ENCODE measurements around the gene PARVB. TPM values are rescaled to one million over a fixed set of nuclear protein-coding genes. Genes with fewer than 3 reads are reported as not detected.
A peak's percentile ranks its signal among the peaks of the same experiment; 100 is the strongest.

PARVB gene
- total and polyA plus RNA-seq, 8 donors: 3.8 to 27.3 (median 10.4) TPM

DNA sequence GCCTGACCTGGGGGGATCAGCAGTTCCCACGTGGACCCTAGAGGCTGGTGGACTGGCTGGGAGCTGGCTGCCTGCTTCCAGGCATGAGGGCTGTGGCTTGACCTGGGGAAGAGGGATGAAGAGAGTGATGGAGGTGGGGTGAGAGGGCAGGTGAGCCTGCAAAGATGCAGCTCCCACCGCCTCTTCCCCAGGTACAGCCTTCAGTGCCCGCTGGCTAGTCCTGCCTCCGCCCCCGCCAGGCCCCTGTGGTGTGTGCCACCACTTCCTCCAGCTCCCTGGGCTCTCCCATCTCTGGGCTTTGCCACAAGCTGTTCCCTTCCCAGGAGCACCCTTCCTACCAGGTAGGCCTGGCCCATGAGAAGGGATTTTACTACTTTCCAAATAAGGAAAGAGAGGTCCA lies 175.8 kb downstream of the PARVB start:
- FAIRE-seq: no peak
- intact Hi-C loops (cut with DNase I): no loop called here
- Histone ChIP-seq H3K4me3 (no peak overlapping the region), H3K27ac (no peak overlapping the region), H3K9me3 (no peaks in the 10 kb centered on the region), H3K36me3 (no peaks in the 10 kb centered on the region), H3K4me1 (no peaks in the 10 kb centered on the region), H3K27me3 (no peaks in the 10 kb centered on the region)
- TF ChIP-seq, protein P1, sequence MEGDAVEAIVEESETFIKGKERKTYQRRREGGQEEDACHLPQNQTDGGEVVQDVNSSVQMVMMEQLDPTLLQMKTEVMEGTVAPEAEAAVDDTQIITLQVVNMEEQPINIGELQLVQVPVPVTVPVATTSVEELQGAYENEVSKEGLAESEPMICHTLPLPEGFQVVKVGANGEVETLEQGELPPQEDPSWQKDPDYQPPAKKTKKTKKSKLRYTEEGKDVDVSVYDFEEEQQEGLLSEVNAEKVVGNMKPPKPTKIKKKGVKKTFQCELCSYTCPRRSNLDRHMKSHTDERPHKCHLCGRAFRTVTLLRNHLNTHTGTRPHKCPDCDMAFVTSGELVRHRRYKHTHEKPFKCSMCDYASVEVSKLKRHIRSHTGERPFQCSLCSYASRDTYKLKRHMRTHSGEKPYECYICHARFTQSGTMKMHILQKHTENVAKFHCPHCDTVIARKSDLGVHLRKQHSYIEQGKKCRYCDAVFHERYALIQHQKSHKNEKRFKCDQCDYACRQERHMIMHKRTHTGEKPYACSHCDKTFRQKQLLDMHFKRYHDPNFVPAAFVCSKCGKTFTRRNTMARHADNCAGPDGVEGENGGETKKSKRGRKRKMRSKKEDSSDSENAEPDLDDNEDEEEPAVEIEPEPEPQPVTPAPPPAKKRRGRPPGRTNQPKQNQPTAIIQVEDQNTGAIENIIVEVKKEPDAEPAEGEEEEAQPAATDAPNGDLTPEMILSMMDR (IDR thresholded peaks at IDR 0.05): no peak
- 31 to 71% methylated on average over 1 to 5 of the region's 5 CpGs for WGBS, 2 donors
- ATAC-seq: no peak
- peak in 1 of 6 donors; percentile 33 for DNase-seq

DNA sequence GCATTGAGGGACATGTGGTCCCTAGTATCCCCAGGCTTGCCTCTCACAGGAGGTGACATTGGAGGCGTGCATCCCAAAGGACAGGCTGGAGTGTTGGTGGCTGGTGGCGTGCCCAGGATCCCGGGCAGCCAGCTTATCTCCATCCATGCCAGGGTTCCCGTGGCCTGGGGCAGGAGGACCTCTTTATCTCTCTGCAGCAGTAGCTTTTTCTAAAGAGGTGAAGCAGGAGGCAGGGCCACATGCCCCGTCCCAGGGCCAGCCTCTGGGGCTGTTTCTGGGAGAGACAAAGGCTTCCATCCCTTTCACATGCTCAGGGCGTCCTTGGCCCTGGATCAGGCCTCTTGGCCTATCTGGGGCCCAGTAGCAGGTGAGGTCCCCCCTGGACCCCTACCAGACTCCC lies 176.3 kb downstream of the PARVB start:
- Histone ChIP-seq H3K4me3 (no peak overlapping the region), H3K36me3 (no peaks in the 10 kb centered on the region), H3K27ac (no peak overlapping the region), H3K9me3 (no peaks in the 10 kb centered on the region), H3K27me3 (no peaks in the 10 kb centered on the region), H3K4me1 (no peaks in the 10 kb centered on the region)
- FAIRE-seq (no peak), DNase-seq (peak in 1 of 6 donors; percentile 40), ATAC-seq (no peak)
- TF ChIP-seq, protein P1 (IDR thresholded peaks at IDR 0.05): no peak
- intact Hi-C loops (cut with DNase I): no loop called here
- WGBS, 2 donors: 71 to 78% methylated on average over 6 of the region's 6 CpGs

DNA sequence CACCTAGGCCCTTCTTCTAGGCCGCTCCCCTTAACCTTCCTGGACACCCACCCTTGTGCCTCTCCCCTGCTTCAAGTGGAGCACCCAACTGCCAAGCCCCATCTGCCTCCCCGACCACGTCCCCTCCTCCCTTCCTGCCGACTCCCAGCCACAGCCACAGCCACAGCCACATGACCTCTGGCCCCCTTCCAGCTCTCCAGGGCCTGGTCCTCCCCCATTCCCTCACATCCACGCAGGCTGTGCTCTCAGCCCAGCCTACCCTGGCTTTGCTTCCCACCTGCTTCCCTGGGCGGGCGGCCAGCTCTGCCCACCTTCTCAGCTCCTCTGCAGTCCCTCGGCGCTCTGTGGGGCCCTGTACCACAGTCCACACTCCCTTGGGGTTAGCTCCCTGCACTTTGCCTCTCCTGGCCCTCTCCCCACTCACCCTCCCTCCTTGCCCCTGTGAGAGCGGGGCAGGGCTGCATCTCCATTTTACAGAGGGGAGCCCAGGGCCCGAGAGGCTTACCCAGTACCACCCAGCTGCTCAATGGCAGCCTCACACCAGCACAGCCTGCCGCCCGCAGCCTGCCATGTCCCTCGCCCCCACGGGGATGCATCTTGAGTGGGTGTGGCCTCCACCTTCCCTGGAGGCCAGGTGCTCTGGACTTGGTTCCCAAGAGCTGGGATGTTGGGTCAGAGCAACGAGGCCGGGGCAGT lies 176.9 kb downstream of the PARVB start:
- Histone ChIP-seq H3K27me3 (no peaks in the 10 kb centered on the region), H3K4me3 (no peak overlapping the region), H3K27ac (no peak overlapping the region), H3K4me1 (no peaks in the 10 kb centered on the region), H3K9me3 (no peaks in the 10 kb centered on the region), H3K36me3 (no peaks in the 10 kb centered on the region)
- WGBS, 2 donors: 68 to 80% methylated on average over 17 of the region's 17 CpGs
- DNase-seq (peak in 2 of 6 donors; percentile 39 to 58), ATAC-seq (no peak), FAIRE-seq (no peak)
- TF ChIP-seq, protein P1 (IDR thresholded peaks at IDR 0.05): no peak
- intact Hi-C loops (cut with DNase I): no loop called here

DNA sequence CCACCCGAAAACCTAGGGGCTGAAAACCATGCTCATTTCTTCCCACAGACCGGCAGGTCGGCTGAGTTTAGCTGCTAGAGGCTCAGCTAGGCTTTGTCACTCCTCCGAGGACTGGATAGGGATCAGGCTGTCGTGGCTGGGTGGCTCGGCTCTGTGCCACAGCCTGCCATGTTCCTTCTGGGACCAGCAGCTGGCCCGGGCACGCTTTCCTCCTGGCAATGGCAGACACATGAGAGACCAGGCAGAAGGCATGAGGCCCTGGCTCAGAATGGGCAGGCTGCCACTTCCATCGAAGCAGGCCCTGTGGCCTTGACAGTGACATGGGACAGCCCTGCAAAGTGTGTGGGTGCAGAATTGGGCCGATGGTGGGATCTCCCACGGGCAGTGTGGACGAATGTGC lies 177.6 kb downstream of the PARVB start:
- FAIRE-seq: no peak

More for the DNA sequence above, 177.6 kb downstream of the PARVB start:
- no peaks in the 10 kb centered on the region for H3K9me3 ChIP-seq
- DNase-seq (peak in 2 of 6 donors; percentile 36 to 52), ATAC-seq (no peak)
- intact Hi-C loops (cut with DNase I): no loop called here
- TF ChIP-seq, protein P1 (IDR thresholded peaks at IDR 0.05): no peak
- H3K4me1 ChIP-seq: no peaks in the 10 kb centered on the region
- no peak overlapping the region for H3K4me3 ChIP-seq
- 47 to 57% methylated on average over 12 of the region's 12 CpGs for WGBS, 2 donors
- no peak overlapping the region for H3K27ac ChIP-seq
- H3K36me3 ChIP-seq: no peaks in the 10 kb centered on the region
- no peaks in the 10 kb centered on the region for H3K27me3 ChIP-seq
